HepG2 (cell line): ENCODE measurements around the gene GNG12. TPM values are rescaled to one million over a fixed set of nuclear protein-coding genes. Genes with fewer than 3 reads are reported as not detected.

Experiments used
- polyA plus RNA-seq, 8 experiments: library from polyadenylated mRNA; depleted of rRNA in 3 of 8; stranded (reverse) in 7 of 8; unstranded in 1 of 8; fragments of >200 nt; fragmentation: Illumina TruSeq in 4 of 8; extraction: Trizol in 4 of 8; gene quantifications; 2 replicates each; pipeline versions ENCODE4 v1.2.1 to v1.2.3, GENCODE V29; 2011 to 2016; ENCODE audit warnings: low read depth in 4 of 8, missing spikeins in 1 of 8, mixed read lengths in 1 of 8; ENCODE audit not compliant: insufficient read depth in 1 of 8
- small RNA-seq, 3 experiments: library from RNA; depleted of rRNA; stranded (forward); fragments of <200 nt; gene quantifications; one replicate each; pipeline ENCODE3, GENCODE V24; 2012; ENCODE audit warnings: low read depth in 2 of 3, low replicate concordance in 1 of 3; ENCODE audit not compliant: insufficient read length in 3 of 3, insufficient read depth in 2 of 3
- total RNA-seq, 5 experiments: library from RNA; depleted of rRNA; stranded (reverse); fragments of >200 nt; fragmentation: Illumina TruSeq; extraction: Trizol; gene quantifications; 2 replicates each; pipeline ENCODE4 v1.2.3, GENCODE V29; 2016; ENCODE audit warnings: low read depth in 1 of 5

The GNG12 gene
- total and polyA plus RNA-seq, 2 of the 13 experiments (the other 11 are each of a cell fraction or from before 2014, with no cell fraction given) = 0.11 TPM

Small RNA genes within 50 kb of the gene (small RNA-seq; reads per million reads assigned to genes)
- 0 reads per million in 3 experiments for gene RN7SL392P
- 0 reads per million in 3 experiments for gene RNU7-80P

Other genes starting within 250 kb of the GNG12 start
- gene GADD45A, start 148.3 kb downstream of the GNG12 start, total RNA-seq (2016; rRNA removed; fragmentation: Illumina TruSeq; extraction: Trizol) = 25.0 and 46.2 TPM in 2 replicates
- gene GADD45A, start 148.3 kb downstream of the GNG12 start, polyA plus RNA-seq (2011; rRNA removed) = 33.2 and 36.2 TPM in 2 replicates
- gene DIRAS3, start 217.2 kb upstream of the GNG12 start, total RNA-seq (2016; rRNA removed; fragmentation: Illumina TruSeq; extraction: Trizol) = not detected in 2 replicates
- gene DIRAS3, start 217.2 kb upstream of the GNG12 start, polyA plus RNA-seq (2011; rRNA removed) = not detected in 2 replicates